Hematopoietic multipotent progenitor cell treated with erythropoietin and hydrocortisone succinate and interleukin-3 and kit ligand, for 6 days (in vitro differentiated cells): ENCODE results near the gene AADACL3.
"Not testable (repeated sequence)": the region's sequence is repeated elsewhere in the genome, so short reads cannot be mapped to it uniquely, and the experiment has no call there.

Experiments
- DNase-seq: peaks from one replicate; pipeline ENCODE4 v3.0.0-alpha.2; 2015

Gene AADACL3, protein sequence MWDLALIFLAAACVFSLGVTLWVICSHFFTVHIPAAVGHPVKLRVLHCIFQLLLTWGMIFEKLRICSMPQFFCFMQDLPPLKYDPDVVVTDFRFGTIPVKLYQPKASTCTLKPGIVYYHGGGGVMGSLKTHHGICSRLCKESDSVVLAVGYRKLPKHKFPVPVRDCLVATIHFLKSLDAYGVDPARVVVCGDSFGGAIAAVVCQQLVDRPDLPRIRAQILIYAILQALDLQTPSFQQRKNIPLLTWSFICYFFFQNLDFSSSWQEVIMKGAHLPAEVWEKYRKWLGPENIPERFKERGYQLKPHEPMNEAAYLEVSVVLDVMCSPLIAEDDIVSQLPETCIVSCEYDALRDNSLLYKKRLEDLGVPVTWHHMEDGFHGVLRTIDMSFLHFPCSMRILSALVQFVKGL

DNA sequence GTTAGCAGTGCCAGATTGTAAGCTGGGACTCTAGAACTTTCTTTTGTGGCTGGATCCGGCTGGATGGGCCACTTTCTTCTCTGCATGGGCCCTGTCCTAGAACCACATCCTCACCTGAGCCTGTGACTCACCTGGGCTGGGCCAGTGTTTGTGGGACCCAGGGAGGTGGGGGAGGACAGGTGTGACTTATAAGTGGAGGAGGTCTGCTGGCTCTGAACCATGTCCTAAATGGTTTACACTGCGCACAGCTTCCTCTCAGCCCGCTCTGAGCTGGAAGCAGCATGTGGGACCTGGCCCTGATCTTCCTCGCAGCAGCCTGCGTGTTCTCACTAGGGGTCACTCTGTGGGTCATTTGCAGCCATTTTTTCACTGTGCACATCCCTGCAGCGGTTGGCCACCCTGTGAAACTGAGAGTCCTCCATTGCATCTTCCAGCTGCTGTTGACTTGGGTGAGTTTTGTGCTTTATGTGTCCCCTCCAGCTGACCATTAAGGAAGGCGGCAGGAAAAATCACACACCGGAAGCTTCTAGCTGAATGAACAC, at the start of gene AADACL3:
Gene AADACL3 (plus strand): TSS at position 215 of the 542 bp plus-strand sequence. CDS start 67 bp downstream, at position 282.
- no peak for DNase-seq

DNA sequence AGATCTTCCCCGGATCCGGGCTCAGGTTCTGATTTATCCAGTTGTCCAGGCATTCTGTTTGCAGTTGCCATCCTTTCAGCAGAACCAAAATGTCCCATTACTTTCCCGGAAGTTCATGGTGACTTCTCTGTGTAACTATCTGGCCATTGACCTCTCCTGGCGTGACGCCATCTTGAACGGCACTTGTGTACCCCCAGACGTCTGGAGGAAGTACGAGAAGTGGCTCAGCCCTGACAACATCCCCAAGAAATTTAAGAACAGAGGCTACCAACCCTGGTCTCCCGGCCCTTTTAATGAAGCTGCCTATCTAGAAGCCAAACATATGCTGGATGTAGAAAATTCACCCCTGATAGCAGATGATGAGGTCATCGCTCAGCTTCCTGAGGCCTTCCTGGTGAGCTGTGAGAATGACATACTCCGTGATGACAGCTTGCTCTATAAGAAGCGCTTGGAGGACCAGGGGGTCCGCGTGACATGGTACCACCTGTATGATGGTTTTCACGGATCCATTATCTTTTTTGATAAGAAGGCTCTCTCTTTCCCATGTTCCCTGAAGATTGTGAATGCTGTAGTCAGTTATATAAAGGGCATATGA, 49.7 kb upstream of the AADACL3 start:
- no peak for DNase-seq

DNA sequence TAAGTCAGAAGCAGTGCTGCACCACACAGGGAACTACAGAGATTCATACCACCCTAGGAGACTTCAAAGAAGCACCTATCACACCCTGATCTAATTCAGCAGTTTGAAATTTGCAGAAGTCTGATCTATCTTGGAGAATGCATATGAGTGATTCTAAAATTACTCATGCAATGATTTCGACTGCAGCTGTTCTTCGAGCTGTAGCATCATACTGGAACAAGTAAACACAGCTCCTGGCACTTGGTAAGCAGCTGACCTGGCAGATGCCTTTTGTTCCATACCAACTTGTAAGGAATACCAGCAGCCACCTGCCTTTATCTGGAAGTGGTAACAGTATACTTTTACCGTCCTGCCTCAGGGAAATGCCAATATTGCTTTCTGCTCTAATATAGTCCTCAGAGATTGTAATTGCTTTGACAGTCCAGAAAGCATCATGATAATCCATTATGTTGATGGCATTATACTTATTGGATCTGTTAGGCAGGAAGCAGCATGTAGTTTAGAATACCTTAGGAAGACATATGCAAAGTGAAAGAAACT, 46.3 kb upstream of the AADACL3 start:
- DNase-seq, result no peak

DNA sequence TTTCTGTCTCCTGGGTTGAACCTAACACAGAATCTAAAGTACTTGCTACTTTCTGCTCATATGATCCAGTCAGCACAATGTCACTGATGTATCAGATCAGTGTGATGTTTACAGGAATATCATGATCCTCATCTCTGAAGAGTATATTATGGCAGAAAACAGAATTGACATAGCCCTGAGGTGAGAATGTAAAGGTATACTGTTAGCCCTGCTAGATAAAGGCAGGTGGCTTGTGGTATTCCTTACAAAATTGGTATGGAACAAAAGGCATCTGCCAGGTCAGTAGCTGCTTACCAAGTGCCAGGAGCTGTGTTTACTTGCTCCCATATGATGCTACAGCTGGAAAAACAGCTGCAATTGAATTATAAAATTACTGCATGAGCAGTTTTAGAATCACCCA, 41.6 kb upstream of the AADACL3 start:
- DNase-seq, result no peak

DNA sequence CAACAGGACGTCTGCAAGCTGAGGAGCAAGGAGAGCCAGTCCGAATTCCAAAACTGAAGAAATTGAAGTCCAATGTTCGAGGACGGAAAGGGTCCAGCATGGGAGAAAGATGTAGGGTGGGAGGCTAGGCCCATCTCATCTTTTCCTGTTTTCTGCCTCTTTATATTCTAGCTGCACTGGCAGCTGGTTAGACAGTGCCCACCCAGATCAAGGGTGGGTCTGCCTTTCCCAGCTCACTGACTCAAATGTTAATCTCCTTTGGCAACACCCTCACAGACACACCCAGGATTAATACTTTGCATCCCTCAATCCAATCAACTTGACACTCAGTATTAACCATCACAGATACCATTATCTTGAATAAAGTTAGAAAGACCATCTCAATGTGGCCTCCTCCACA, 39.8 kb upstream of the AADACL3 start:
- DNase-seq, result not testable (repeated sequence)

DNA sequence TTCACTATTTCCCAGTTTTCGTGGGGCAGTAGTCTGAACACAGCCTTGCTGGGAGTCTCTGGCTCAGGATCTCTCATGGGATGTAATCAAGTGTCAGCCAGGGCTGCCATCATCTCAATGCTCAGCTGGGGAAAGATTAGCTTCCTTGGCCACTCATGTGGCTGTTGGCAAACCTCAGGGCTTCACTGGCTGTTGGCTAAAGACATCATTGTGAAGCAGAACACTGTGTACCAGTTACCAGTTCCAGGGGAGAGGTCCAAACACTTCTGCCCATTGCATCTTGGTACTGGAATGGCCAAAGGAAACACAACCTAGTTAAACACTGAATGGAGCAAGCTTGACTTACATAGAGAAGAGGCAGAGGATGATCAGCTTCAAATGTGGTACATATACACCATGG, 38.3 kb upstream of the AADACL3 start:
- no peak for DNase-seq

DNA sequence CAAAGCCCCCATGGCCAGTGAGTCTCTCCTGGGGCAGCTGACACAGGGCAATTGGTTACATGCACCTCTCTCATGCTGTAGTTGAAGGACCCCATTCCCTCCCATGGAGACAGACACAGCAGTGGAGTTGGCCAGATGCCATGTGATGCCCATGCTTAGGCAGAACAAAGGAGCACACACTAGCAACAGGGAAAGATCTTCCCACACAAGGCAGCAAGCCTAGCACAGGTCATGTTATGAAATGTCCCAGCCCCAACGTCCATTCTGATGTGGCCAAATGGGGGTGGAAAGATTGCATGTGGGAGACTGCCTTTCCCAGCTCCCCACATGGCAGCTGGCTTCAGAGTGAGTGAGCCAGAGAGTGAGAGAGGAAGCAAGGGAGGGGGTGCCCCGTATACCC, 37.6 kb upstream of the AADACL3 start:
- DNase-seq, result no peak

DNA sequence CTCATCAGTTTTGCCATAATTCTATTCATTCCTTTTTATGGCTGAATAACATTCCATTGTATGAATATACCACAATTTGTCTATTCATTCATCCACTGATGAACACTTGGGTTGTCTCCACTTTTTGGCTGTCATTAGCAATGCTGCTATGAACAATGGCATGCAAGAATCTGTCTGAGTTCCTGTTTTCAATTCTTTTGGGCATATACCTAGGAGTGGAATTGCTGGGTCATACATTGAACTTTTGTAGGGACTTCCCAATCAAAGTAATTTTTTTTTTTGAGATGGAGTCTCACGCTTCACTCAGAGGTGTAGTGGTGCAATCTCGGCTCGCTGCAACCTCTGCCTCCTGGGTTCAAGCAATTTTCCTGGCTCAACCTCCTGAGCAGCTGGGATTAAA, 37.1 kb upstream of the AADACL3 start:
- DNase-seq, result no peak

DNA sequence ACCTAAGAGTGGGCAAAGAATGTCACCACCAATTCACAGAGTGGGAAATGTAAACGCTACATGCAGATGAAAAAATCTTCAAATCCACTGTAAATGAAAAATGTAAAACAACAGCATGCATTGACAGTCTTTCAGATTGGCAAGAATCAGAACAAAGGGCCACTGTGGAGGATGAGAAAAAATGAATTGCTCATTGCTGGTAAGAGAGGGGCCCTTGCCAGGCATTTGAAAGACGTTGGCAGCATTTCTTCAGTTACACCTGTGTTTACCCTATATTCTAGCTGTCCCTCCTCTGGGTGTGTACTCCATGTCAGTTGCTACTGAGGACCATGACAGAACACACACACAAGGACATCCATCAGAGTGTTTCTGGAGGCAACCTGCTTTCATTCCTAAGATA, 25.8 kb upstream of the AADACL3 start:
- DNase-seq, result no peak

DNA sequence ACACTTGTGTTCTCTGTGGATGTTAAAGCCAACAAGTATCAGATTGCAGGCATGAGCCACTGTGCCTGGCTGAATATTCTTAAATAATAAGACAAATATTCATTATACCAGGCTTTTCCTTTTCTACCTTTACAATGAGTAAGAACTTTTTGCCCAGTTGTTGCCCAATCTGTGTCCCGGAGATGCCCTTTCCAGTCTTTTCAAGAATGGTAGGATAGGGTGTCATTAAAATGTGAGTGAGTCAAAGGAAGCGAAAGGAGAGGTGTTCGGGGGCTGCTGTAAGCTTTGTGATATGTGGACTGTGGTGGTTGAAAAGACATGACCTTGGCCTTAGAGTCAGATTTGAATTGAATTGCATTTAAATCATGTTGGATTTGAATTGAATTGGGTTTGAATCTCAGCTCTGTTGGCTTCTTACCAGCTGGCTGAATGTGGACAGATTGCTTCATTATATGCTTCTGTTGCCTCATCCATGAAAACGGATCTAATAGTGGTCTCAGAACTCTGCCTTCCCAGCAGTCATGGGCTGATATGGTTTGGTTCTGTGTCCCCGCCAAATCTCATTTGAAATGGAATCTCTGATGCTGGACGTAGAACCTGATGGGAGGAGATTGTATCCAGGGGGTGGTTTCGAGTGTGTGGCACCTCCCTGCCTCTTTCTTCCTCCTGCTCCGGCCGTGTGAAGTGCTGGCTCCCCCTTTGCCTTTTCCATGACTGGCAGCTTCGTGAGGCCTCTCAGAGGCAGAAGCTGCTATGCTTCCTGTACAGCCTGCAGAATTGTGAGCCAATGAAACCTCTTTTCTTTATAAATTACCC, 22.7 kb upstream of the AADACL3 start:
- no peak for DNase-seq

DNA sequence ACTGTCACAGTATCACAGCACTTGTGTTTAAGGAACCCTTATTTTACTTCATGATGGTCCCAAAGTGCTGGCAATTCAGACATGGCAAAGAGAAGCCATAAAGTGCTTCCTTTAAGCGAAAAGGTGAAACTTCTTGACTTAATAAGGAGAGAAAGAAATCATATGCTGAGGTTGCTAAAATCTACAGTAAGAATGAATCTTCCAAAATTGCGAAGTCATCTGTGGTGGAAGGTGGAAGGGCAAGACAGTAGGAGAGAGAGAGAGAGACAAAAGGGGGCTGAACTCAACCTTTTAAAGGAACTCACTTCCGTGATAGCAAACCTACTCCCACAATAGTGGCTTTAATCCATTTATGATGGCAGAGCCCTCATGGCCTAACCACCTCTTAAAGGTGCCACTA, 19.3 kb upstream of the AADACL3 start:
- DNase-seq, result no peak

DNA sequence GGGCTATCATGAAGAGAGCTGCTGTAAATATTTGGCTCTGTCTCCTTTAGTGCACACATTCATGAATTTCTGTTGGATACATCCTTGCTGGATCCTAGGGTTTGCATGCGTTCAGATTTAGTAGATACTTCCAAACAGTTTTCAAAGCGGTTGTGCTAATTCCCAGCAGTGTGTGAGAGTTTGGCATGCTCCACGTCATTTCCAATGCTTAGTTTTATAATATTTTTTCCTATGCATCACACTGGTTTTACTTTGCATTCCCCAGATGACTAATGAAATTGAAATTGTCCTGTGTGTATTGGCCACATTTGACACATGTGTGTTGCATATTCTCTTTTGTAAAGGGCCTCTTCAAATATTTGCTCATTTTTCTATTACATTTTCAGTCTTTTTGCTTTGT, 18.5 kb upstream of the AADACL3 start:
- DNase-seq, result no peak

DNA sequence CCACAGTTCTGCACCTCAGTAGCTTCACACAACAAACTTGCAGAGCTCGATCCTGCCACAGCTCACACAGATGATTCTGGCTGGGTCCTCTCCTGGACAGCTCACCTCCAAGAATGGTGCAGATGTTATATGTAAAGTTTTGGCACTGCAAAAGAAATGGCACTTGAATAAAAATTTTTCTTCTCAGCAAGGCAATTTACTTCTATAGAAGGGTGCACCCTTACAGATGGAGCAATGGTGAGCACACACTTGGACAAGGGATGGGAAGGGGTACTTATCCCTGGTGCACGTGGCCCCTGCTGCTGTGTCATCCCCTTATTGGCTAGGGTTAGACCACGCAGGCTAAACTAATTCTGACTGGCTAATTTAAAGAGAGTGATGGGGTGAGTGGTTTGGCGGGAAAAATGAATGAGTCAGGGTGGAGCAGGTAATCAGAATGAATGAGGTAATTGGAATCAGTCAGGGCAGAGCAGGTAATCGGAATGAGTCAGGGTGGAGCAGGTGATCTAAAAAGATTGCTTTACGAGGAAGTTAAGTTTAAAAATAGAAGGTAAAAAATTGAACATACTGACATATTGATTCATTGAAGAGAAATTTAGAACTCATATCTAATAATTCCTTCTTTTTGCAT, 12.0 kb upstream of the AADACL3 start:
- no peak for DNase-seq

DNA sequence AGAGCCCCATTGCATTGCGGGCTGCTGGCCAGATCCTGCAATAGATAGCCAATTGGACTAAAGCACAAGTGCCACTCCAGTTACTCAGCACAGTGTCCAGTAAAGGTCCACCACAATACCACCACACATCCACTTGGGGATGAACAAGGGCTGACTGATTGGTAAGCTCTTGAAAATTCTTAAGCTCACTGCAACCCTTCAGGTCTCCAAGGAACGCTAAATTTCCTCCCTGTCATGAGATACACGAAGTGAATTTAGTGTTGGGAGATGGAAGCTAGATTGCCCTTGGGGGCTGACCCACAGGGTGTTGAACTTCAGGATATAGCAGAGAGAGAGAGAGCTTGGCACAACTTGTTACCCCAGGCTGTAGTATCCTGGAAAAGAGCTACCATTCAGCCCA, 9.8 kb upstream of the AADACL3 start:
- DNase-seq, result no peak

DNA sequence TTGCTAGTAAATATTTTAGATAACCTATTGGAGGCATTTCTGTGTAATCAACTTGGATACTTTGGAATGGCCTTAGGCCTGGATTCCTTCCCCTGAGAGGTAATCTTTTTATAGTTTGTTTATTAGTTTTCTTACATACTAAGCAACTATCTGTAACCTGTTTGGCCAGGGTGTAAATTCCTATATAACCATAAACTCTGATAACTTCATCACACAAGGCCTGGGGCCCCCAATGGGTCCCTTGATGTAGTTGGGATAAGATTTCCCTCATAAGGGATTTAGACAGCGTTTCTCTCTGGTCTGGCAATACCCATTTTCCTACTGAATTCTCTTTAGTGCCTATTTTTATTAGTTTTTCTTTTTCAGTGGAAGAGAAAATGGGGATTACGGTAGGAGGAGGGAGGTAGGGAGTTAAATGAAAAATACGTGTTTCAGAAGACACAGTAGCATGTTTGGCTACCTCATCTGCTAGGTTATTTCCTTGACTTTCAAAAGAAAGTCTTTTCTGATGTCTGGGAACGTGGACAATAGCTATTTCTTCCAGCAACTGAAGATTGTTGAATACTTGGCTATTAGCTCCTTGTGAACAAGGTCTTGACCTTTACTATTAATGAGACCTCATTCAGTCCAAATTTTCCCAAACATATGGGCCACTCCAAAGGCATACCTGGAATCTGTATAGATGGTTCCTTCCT, 7.4 kb upstream of the AADACL3 start:
- no peak for DNase-seq

DNA sequence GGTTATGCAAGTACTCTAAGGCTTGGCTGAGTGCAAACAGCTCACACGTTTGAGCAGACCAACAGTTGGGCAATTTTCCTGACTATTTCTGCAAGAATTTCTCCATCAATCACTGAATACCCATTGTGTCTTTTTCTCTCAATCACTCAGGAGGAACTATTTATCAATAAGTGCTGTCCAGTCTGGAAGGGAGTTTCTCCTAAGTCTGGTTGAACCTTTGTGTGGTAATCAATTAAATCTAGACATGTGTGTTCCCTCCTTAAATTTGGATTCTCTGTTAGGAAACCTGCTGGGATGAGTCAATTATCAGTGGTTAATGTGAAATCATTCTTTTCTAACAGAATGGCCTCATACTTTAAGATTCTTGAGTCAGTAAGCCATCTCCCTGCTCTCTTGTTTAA, 6.8 kb upstream of the AADACL3 start:
- no peak for DNase-seq

DNA sequence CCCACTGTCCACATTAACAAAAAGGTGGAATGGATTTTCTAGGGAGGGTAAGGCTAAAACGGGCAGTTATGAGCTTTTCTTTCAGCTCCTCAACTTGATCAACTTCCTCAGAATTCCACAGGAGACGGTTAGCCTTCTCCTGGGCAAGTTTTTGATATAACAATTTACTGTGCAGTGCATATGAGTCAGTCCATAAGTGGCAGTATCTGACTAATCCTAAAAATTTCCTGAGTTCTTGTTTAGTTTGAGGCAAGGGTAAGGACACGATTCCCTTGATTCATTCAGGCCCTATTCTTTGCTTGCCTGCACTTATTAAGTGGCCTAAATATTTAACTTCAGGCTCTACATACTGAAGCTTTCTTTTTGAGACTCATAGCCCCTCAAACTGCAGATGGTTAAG, 6.2 kb upstream of the AADACL3 start:
- DNase-seq, result no peak

DNA sequence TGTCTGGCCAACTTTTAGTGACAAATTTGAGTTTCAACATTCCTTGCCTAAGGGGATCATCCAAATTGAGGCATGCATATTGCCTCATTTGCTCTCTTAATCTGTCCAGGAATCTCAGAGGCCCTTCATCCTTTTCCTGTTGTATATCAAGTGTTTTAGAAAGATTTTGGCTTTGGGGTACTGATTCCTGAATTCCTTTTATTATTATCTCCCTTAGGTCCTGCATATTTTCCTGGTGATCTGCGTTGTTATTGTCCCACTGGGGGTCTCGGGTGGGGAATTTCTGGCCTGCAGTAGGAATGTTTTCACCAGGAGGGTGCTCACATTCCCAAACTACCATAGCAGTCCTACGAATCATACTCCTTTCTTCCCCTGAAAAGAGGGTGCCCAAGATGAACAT, 4.4 kb upstream of the AADACL3 start:
- DNase-seq, result no peak

DNA sequence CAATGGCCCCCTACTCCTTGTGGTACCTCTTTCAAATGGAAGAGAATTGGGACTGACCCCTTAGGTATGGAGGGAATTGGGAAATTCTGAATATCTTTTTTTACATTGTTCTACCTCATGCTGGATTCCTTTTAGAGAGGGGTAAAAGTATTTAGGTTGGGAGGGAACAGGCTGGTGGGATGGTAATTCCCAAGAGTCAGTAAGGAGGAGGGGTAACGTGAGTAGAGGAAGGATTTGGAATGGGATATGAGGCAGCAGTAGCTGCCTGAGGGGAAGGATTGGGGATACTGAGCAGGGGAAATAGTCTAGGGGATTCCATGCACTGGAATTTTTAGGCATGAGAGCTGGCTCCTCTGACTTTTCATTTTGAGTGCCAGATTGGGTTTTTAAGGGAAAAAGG, 3.8 kb upstream of the AADACL3 start:
- DNase-seq, result no peak

DNA sequence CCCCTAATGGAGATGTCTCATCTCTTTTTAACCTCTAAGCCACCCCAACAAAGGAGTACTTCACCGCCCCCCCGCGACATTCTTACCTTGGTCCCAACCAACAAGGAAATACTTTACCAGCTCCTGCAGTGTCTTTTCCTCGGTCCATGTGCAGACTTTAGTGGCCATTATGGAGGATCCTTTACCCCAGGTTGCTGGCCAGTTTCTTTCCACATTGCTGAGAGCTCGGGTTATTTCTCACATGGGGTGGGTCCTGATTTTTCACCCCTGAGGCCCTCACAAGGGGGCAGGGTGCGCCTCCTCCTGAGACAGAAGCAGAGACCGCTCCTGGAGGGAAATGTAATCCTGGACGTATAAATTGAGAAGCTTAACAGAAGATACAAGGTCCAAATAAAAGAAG, 3.0 kb upstream of the AADACL3 start:
- DNase-seq, result no peak

DNA sequence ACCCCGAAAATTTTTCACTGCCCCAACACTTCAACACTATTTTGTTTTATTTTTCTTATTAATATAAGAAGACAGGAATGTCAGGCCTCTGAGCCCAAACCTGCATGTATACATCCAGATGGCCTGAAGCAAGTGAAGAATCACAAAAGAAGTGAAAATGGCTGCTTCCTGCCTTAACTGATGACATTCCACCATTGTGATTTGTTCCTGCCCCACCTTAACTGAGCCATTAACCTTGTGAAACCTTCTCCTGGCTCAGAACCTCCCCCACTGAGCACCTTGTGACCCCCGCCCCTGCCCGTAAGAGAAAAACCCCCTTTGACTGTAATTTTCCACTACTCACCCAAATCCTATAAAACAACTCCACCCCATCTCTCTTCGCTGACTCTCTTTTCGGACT, 2.3 kb upstream of the AADACL3 start:
- not testable (repeated sequence) for DNase-seq
